ENCODE data around the gene KIF23.

Gene KIF23

GRCh38 chr15:69389426-69389825 lies 24.7 kb upstream of the KIF23 start:
- Histone ChIP-seq H3K36me3 (ENCODE audit: insufficient read depth) (no peaks in the 10 kb centered on the region), H3K27ac (no peak overlapping the region), H2AFZ (ENCODE audit: low read depth) (no peak overlapping the region), H3K27me3 (ENCODE audit: insufficient read depth, low read depth) (no peaks in the 10 kb centered on the region), H3K79me2 (ENCODE audit: insufficient read depth, low read depth) (no peaks in the 10 kb centered on the region), H3K4me1 (ENCODE audit: low read depth, poor library complexity, severe bottlenecking) (peaks cover 2% of the 10 kb centered on the region), H3K9ac (no peak overlapping the region), H3K4me2 (no peak overlapping the region), H3K4me3 (IDR thresholded peaks at IDR 0.05; ENCODE audit: insufficient read depth, low read depth, low read length) (no peak overlapping the region), H4K20me1 (ENCODE audit: insufficient read depth) (no peaks in the 10 kb centered on the region)
- no peak for TF ChIP-seq CTCF (conservative IDR thresholded peaks at IDR 0.05; ENCODE audit: low read depth, low read length)

GRCh38 chr15:69390575-69390974 lies 23.6 kb upstream of the KIF23 start:
- no peak overlapping the region for H3K4me2 ChIP-seq
- no peaks in the 10 kb centered on the region for H3K27me3 ChIP-seq (ENCODE audit: insufficient read depth, low read depth)
- no peak overlapping the region for H2AFZ ChIP-seq (ENCODE audit: low read depth)
- H3K36me3 ChIP-seq (ENCODE audit: insufficient read depth): no peaks in the 10 kb centered on the region
- H3K27ac ChIP-seq: no peak overlapping the region
- H3K4me3 ChIP-seq (IDR thresholded peaks at IDR 0.05; ENCODE audit: insufficient read depth, low read depth, low read length): no peak overlapping the region
- peaks cover 7% of the 10 kb centered on the region for H3K4me1 ChIP-seq (ENCODE audit: low read depth, poor library complexity, severe bottlenecking)
- TF ChIP-seq CTCF (conservative IDR thresholded peaks at IDR 0.05; ENCODE audit: low read depth, low read length): no peak
- H3K79me2 ChIP-seq (ENCODE audit: insufficient read depth, low read depth): no peaks in the 10 kb centered on the region
- H4K20me1 ChIP-seq (ENCODE audit: insufficient read depth): no peaks in the 10 kb centered on the region
- H3K9ac ChIP-seq: no peak overlapping the region

- no peaks in the 10 kb centered on the region for H3K36me3 ChIP-seq (ENCODE audit: insufficient read depth)
- H3K4me1 ChIP-seq (ENCODE audit: low read depth, poor library complexity, severe bottlenecking): peaks cover 7% of the 10 kb centered on the region
- no peak overlapping the region for H2AFZ ChIP-seq (ENCODE audit: low read depth)
- no peak overlapping the region for H3K4me2 ChIP-seq
- no peaks in the 10 kb centered on the region for H3K79me2 ChIP-seq (ENCODE audit: insufficient read depth, low read depth)
- no peak overlapping the region for H3K9ac ChIP-seq
- no peak overlapping the region for H3K27ac ChIP-seq
- no peak overlapping the region for H3K4me3 ChIP-seq (IDR thresholded peaks at IDR 0.05; ENCODE audit: insufficient read depth, low read depth, low read length)
- H4K20me1 ChIP-seq (ENCODE audit: insufficient read depth): no peaks in the 10 kb centered on the region
- H3K27me3 ChIP-seq (ENCODE audit: insufficient read depth, low read depth): no peaks in the 10 kb centered on the region
- TF ChIP-seq CTCF (conservative IDR thresholded peaks at IDR 0.05; ENCODE audit: low read depth, low read length): no peak
Observed at GRCh38 chr15:69391046-69391757, 22.9 kb upstream of the KIF23 start.

GRCh38 chr15:69392352-69392751 lies 21.8 kb upstream of the KIF23 start:
- Histone ChIP-seq H3K9ac (no peak overlapping the region), H2AFZ (ENCODE audit: low read depth) (no peak overlapping the region), H3K36me3 (ENCODE audit: insufficient read depth) (no peaks in the 10 kb centered on the region), H3K4me3 (IDR thresholded peaks at IDR 0.05; ENCODE audit: insufficient read depth, low read depth, low read length) (no peak overlapping the region), H3K4me1 (ENCODE audit: low read depth, poor library complexity, severe bottlenecking) (peaks cover 7% of the 10 kb centered on the region), H3K27me3 (ENCODE audit: insufficient read depth, low read depth) (no peaks in the 10 kb centered on the region), H3K79me2 (ENCODE audit: insufficient read depth, low read depth) (no peaks in the 10 kb centered on the region), H4K20me1 (ENCODE audit: insufficient read depth) (no peaks in the 10 kb centered on the region), H3K27ac (no peak overlapping the region), H3K4me2 (no peak overlapping the region)
- TF ChIP-seq CTCF (conservative IDR thresholded peaks at IDR 0.05; ENCODE audit: low read depth, low read length): no peak
